HG02943 (cell line): ENCODE results near the gene CDC14B.
"Not testable (repeated sequence)": the region's sequence is repeated elsewhere in the genome, so short reads cannot be mapped to it uniquely, and the experiment has no call there.

Experiments
- ATAC-seq: cut with Tn5 transposase; IDR thresholded peaks from one replicate; pipeline ENCODE4 v1.9.1; 2021; ENCODE audit warnings: mild to moderate bottlenecking, low read depth, moderate library complexity; ENCODE audit not compliant: unreplicated experiment

The CDC14B gene

GRCh38 chr9:96633579-96633978 lies 13.9 kb upstream of the CDC14B start:
- ATAC-seq = not testable (repeated sequence)

- ATAC-seq = no peak
Observed at GRCh38 chr9:96626912-96627311, 7.3 kb upstream of the CDC14B start.

- ATAC-seq = no peak
Observed at GRCh38 chr9:96621618-96622017, 2.0 kb upstream of the CDC14B start.

GRCh38 chr9:96620832-96621269 lies 1.2 kb upstream of the CDC14B start:
- no peak for ATAC-seq

GRCh38 chr9:96620181-96620514 lies 505 bp upstream of the CDC14B start:
- no peak for ATAC-seq

GRCh38 chr9:96619124-96619465 lies 548 bp downstream of the CDC14B start:
- no peak for ATAC-seq

GRCh38 chr9:96618209-96619123 lies 1.2 kb downstream of the CDC14B start:
- ATAC-seq = no peak

- no peak for ATAC-seq
Observed at GRCh38 chr9:96617439-96618185, 2.0 kb downstream of the CDC14B start.

GRCh38 chr9:96616817-96617438 lies 2.7 kb downstream of the CDC14B start:
- no peak for ATAC-seq

- ATAC-seq = no peak
Observed at GRCh38 chr9:96615411-96615810, 4.2 kb downstream of the CDC14B start.

- not testable (repeated sequence) for ATAC-seq
Observed at GRCh38 chr9:96614664-96615063, 5.0 kb downstream of the CDC14B start.

- no peak for ATAC-seq
Observed at GRCh38 chr9:96612966-96613589, 6.6 kb downstream of the CDC14B start.

- no peak for ATAC-seq
Observed at GRCh38 chr9:96612105-96612965, 7.3 kb downstream of the CDC14B start.

- no peak for ATAC-seq
Observed at GRCh38 chr9:96611302-96611701, 8.3 kb downstream of the CDC14B start.

GRCh38 chr9:96609732-96610131 lies 9.9 kb downstream of the CDC14B start:
- ATAC-seq = no peak

GRCh38 chr9:96607971-96608370 lies 11.7 kb downstream of the CDC14B start:
- ATAC-seq = no peak

GRCh38 chr9:96605328-96605727 lies 14.3 kb downstream of the CDC14B start:
- no peak for ATAC-seq

GRCh38 chr9:96604004-96604319 lies 15.7 kb downstream of the CDC14B start:
- no peak for ATAC-seq

GRCh38 chr9:96603305-96604003 lies 16.2 kb downstream of the CDC14B start:
- ATAC-seq = no peak

- no peak for ATAC-seq
Observed at GRCh38 chr9:96599298-96599697, 20.3 kb downstream of the CDC14B start.
